ENCODE data around the gene INSIG1. TPM values are rescaled to one million over a fixed set of nuclear protein-coding genes. Genes with fewer than 3 reads are reported as not detected.

INSIG1 gene
- total and polyA plus RNA-seq, 2 of the 4 experiments (the other 2 are of a cell fraction): 19.0 to 26.0 TPM

- Histone ChIP-seq H3K4me3 (ENCODE audit: insufficient read depth, low read depth, low read length) (no peak overlapping the region), H3K79me1 (ENCODE audit: low read depth in 1 of 2, low read length in 2 of 2) (no peaks in the 10 kb centered on the region), H4K5ac (ENCODE audit: low read depth, low read length) (no peak overlapping the region), H4K91ac (ENCODE audit: insufficient read depth, low read depth, low read length) (no peak overlapping the region), H3K27ac (ENCODE audit: insufficient read depth, low read length) (no peak overlapping the region), H3K9me1 (ENCODE audit: insufficient read depth, low read length) (no peaks in the 10 kb centered on the region), H2BK5ac (ENCODE audit: low read depth, low read length, poor library complexity, severe bottlenecking) (no peak overlapping the region), H4K8ac (ENCODE audit: low read depth in 2 of 2, low read length in 2 of 2) (no peak overlapping the region), H3K4me1 (ENCODE audit: control insufficient read depth, insufficient read depth, low read length) (no peaks in the 10 kb centered on the region), H3K18ac (ENCODE audit: low read depth, low read length) (no peak overlapping the region), H3K56ac (ENCODE audit: extremely low read depth, insufficient read depth, low read length) (no peak overlapping the region), H2BK15ac (ENCODE audit: low read depth, low read length) (no peak overlapping the region), H2BK20ac (ENCODE audit: low read depth, low read length) (no peak overlapping the region), H3K4me2 (ENCODE audit: low read depth, low read length) (no peak overlapping the region), H2AK9ac (replicated peaks; ENCODE audit: low read depth, low read length, poor library complexity) (no peak overlapping the region), H3K14ac (replicated peaks; ENCODE audit: low read depth, low read length) (no peak overlapping the region), H2BK120ac (ENCODE audit: low read depth, low read length) (no peak overlapping the region), H3K23ac (ENCODE audit: low read depth, low read length) (no peak overlapping the region), H3K4ac (ENCODE audit: low read depth, low read length) (no peak overlapping the region), H2AK5ac (ENCODE audit: low read depth, low read length) (no peak overlapping the region), H4K20me1 (ENCODE audit: insufficient read depth, low read length) (no peaks in the 10 kb centered on the region), H2AFZ (replicated peaks; ENCODE audit: low read length, poor library complexity) (no peak overlapping the region), H3K9me3 (ENCODE audit: control insufficient read depth, insufficient read depth, low read length) (no peaks in the 10 kb centered on the region), H3K36me3 (ENCODE audit: control insufficient read depth, insufficient read depth, low read length) (no peaks in the 10 kb centered on the region), H3K27me3 (ENCODE audit: control insufficient read depth, insufficient read depth, low read length) (peaks cover 7% of the 10 kb centered on the region), H3K9ac (ENCODE audit: low read depth, low read length) (no peak overlapping the region)
- ChIA-PET CTCF (no interaction called here), POLR2A (ENCODE audit: unreplicated experiment) (no interaction called here)
- DNase-seq (no peak), ATAC-seq (ENCODE audit: low read depth) (no peak)
- no TSS peak for BruUV-seq (replicated peaks)
- WGBS, 2 experiments (ENCODE audit: extremely low coverage in 2 of 2, insufficient read length in 1 of 2): 51% methylated on average over 5 of the region's 11 CpGs; no CpG with 5 or more reads in 1 of the 2 experiments
- intact Hi-C loops (cut with micrococcal nuclease): loop anchor here (10.0 kb wide), 1 partner anchor 338 kb away; the partner anchor contains the start of gene PAXIP1
- TF ChIP-seq, protein P1, sequence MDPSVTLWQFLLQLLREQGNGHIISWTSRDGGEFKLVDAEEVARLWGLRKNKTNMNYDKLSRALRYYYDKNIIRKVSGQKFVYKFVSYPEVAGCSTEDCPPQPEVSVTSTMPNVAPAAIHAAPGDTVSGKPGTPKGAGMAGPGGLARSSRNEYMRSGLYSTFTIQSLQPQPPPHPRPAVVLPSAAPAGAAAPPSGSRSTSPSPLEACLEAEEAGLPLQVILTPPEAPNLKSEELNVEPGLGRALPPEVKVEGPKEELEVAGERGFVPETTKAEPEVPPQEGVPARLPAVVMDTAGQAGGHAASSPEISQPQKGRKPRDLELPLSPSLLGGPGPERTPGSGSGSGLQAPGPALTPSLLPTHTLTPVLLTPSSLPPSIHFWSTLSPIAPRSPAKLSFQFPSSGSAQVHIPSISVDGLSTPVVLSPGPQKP (IDR thresholded peaks at IDR 0.05; ENCODE audit: borderline replicate concordance, low read depth, low read length): no peak
- no peak for TF ChIP-seq RFX5 (IDR thresholded peaks at IDR 0.05; ENCODE audit: low read depth, low read length)
- TF ChIP-seq, protein P2, sequence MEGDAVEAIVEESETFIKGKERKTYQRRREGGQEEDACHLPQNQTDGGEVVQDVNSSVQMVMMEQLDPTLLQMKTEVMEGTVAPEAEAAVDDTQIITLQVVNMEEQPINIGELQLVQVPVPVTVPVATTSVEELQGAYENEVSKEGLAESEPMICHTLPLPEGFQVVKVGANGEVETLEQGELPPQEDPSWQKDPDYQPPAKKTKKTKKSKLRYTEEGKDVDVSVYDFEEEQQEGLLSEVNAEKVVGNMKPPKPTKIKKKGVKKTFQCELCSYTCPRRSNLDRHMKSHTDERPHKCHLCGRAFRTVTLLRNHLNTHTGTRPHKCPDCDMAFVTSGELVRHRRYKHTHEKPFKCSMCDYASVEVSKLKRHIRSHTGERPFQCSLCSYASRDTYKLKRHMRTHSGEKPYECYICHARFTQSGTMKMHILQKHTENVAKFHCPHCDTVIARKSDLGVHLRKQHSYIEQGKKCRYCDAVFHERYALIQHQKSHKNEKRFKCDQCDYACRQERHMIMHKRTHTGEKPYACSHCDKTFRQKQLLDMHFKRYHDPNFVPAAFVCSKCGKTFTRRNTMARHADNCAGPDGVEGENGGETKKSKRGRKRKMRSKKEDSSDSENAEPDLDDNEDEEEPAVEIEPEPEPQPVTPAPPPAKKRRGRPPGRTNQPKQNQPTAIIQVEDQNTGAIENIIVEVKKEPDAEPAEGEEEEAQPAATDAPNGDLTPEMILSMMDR (conservative IDR thresholded peaks at IDR 0.05; ENCODE audit: low read depth, low read length): no peak
- no peak for TF ChIP-seq BHLHE40 (IDR thresholded peaks at IDR 0.05; ENCODE audit: low read depth, low read length)
- dilution Hi-C loops (cut with HindIII; ENCODE audit: low sequenced_read_pairs, unreplicated experiment): no loop called here
- in situ Hi-C loops (cut with MboI; ENCODE audit: low sequenced_read_pairs): loop anchor here (10.0 kb wide), 2 partner anchors 148 to 418 kb away; no protein-coding TSS in a partner anchor
Measured at GRCh38 chr7:155342313-155342712, 44.6 kb downstream of the INSIG1 start.

Measured in IMR-90 (cell line).